Stimulated activated naive CD8-positive, alpha-beta T cell treated with anti-CD3 and anti-CD28 coated beads, Interleukin-15, Interleukin-2, amounts not matched to agents 100 ng/mL and 50 ng/mL, for 24 hours (primary cell): Measurements from ENCODE around the gene CMTM8.
A peak's percentile ranks its signal among the peaks of the same experiment; 100 is the strongest.

Source experiments
- H3K27ac Mint-ChIP-seq: one replicate; pipeline ENCODE4 v1.8.0; 2021; ENCODE audit warnings: mild to moderate bottlenecking, mixed read lengths
- H3K27me3 Mint-ChIP-seq: one replicate; pipeline ENCODE4 v1.8.0; 2021; ENCODE audit warnings: mixed read lengths
- H3K36me3 Mint-ChIP-seq: one replicate; pipeline ENCODE4 v1.8.0; 2021; ENCODE audit warnings: low read depth, mixed read lengths
- H3K4me1 Mint-ChIP-seq: one replicate; pipeline ENCODE4 v1.8.0; 2021; ENCODE audit warnings: low read depth, mixed read lengths
- H3K4me3 Mint-ChIP-seq: one replicate; pipeline ENCODE4 v1.8.0; 2021; ENCODE audit warnings: mild to moderate bottlenecking, mixed read lengths
- H3K9me3 Mint-ChIP-seq: one replicate; pipeline ENCODE4 v1.8.0; 2021; ENCODE audit warnings: mixed read lengths

Gene CMTM8

DNA sequence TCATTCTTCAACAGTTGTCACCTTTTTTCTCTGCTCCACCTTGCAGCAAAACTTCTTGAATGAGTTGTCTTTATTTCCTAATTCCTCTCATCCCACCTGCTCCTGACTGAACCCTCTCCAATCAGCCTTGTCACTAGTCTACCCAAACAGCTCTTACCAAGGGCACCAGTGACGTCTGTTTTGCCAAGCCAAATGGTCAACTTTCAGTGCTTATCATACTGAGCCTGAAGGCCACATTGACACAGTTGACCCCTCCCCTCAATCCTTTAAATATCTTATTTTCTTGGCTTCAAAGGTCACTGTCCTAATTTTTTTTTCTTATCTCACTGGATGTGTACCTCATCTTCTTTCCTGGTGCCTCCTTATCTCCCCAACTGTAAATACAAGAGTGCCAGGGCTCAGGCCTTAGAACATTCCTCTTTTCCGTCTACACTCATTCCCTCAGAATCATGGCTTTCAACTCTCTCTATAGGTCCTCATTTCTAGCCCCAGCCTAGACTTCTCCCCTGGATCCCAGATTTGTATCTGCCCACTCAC, 43.2 kb downstream of the CMTM8 start:
- H3K27ac Mint-ChIP-seq, result no peak overlapping the region
- H3K4me1 Mint-ChIP-seq, result peaks cover 15% of the 10 kb centered on the region
- no peak overlapping the region for H3K4me3 Mint-ChIP-seq
- H3K27me3 Mint-ChIP-seq, result no peaks in the 10 kb centered on the region
- H3K9me3 Mint-ChIP-seq, result no peaks in the 10 kb centered on the region
- no peaks in the 10 kb centered on the region for H3K36me3 Mint-ChIP-seq

DNA sequence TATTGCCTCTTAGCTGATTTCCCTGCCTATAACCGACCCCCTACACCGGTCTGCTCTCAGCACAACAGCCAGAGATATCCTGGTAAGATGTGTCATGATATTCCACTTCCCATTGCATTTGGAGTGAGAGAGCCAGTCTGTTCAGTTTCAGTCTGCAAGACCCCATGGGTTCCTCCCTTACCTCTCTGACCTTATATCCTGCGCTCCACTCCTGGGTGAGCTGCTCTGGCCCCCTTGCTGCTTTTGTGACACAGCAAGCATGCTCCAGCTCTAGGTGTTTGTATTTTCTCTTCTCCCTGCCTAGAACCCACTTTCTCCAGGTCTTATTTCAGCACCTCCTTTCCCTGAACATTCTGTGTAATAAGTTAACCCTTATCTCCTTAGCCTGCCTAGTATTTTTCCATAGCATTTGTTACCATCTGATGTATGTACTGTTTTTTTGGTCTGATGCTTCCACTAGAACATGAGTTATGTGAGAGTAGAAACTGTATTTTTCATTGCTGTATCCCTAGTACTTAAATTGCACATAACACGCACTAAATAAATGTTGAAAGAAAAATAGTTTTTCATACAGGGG, 44.2 kb downstream of the CMTM8 start:
- H3K36me3 Mint-ChIP-seq, result no peaks in the 10 kb centered on the region
- no peaks in the 10 kb centered on the region for H3K27me3 Mint-ChIP-seq
- H3K4me3 Mint-ChIP-seq, result no peak overlapping the region
- no peak overlapping the region for H3K27ac Mint-ChIP-seq
- H3K9me3 Mint-ChIP-seq, result no peaks in the 10 kb centered on the region
- peaks cover 16% of the 10 kb centered on the region for H3K4me1 Mint-ChIP-seq

- Mint-ChIP-seq H3K4me1 (peaks cover 16% of the 10 kb centered on the region), H3K27ac (no peak overlapping the region), H3K9me3 (no peaks in the 10 kb centered on the region), H3K4me3 (no peak overlapping the region), H3K27me3 (no peaks in the 10 kb centered on the region), H3K36me3 (no peaks in the 10 kb centered on the region)
Measured at GRCh38 chr3:32283304-32283703, 44.8 kb downstream of the CMTM8 start.

DNA sequence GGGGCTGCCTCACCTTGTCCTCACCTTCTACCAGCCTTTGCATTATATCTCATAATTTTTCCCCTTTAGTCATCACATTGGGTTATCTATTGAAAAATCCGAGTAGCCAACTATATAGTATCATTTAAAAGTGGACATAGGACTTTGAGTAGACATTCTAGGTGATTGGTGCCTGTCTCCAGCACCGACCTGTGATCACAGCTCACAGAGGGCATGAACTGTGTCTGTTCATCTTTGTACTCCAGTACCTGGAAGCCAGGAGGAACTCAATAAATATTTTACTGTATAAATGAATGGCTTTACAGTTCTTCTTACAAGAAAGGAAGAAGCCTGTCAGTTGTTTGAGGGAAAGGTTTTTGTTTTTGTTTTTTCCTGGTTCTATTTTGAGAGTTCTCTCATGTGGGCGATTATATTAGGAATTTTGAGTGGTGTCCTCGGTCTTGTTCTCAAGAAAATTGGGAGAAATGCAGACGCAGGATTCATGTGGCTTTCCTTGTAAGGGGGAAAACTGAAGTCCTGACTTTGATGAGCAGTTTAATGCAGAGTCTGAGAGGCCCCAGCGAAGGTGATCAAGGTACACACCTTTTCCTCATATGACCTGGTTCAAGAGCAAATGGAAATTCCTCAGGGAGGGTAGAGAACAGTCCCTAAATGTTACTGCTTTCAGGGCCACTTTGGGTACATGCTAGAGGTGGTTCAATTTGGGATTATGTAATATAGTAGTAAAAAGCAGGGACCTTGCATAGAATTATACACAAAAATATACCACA, 46.1 kb downstream of the CMTM8 start:
- Mint-ChIP-seq H3K27me3 (no peaks in the 10 kb centered on the region), H3K27ac (no peak overlapping the region), H3K9me3 (no peaks in the 10 kb centered on the region), H3K4me1 (peaks cover 23% of the 10 kb centered on the region), H3K36me3 (no peaks in the 10 kb centered on the region), H3K4me3 (no peak overlapping the region)

- H3K4me1 Mint-ChIP-seq, result peaks cover 23% of the 10 kb centered on the region
- peak overlapping the region; percentile 5 for H3K4me3 Mint-ChIP-seq
- H3K27ac Mint-ChIP-seq, result no peak overlapping the region
- H3K36me3 Mint-ChIP-seq, result no peaks in the 10 kb centered on the region
- no peaks in the 10 kb centered on the region for H3K27me3 Mint-ChIP-seq
- H3K9me3 Mint-ChIP-seq, result no peaks in the 10 kb centered on the region
Measured at GRCh38 chr3:32285891-32286290, 47.4 kb downstream of the CMTM8 start.

DNA sequence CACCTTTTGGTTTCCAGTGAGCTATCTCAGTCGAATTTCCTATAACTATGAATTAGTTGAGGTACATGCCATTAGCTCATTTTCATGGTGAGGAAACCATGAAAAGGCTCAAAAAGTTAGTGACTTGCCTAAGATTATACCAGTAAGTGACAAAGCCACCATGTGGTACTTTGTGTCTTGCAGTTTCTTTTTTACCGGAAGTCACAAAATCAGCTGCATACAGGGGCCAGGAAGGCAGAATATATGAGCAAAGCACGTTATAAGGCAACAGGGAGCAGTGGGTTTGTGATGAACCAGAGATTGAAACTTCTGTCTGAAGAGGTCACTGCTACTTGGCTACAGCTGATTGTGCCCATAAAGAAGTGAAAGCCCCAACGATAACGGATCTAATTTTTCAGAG, 50.3 kb downstream of the CMTM8 start:
- peak overlapping the region; percentile 16 for H3K27ac Mint-ChIP-seq
- no peaks in the 10 kb centered on the region for H3K36me3 Mint-ChIP-seq
- no peak overlapping the region for H3K4me3 Mint-ChIP-seq

GRCh38 chr3:32290619-32291018, 52.1 kb downstream of the CMTM8 start:
- H3K27ac Mint-ChIP-seq, result no peak overlapping the region
- H3K27me3 Mint-ChIP-seq, result no peaks in the 10 kb centered on the region
- no peaks in the 10 kb centered on the region for H3K36me3 Mint-ChIP-seq
- H3K4me3 Mint-ChIP-seq, result no peak overlapping the region
- H3K4me1 Mint-ChIP-seq, result peaks cover 16% of the 10 kb centered on the region
- no peaks in the 10 kb centered on the region for H3K9me3 Mint-ChIP-seq

More for the DNA sequence above, 50.3 kb downstream of the CMTM8 start:
- Mint-ChIP-seq H3K4me1 (peaks cover 18% of the 10 kb centered on the region), H3K9me3 (no peaks in the 10 kb centered on the region), H3K27me3 (no peaks in the 10 kb centered on the region)

- Mint-ChIP-seq H3K36me3 (no peaks in the 10 kb centered on the region), H3K4me3 (no peak overlapping the region), H3K4me1 (peaks cover 18% of the 10 kb centered on the region), H3K27me3 (no peaks in the 10 kb centered on the region), H3K27ac (no peak overlapping the region), H3K9me3 (no peaks in the 10 kb centered on the region)
Measured at GRCh38 chr3:32292085-32292796, 53.8 kb downstream of the CMTM8 start.

DNA sequence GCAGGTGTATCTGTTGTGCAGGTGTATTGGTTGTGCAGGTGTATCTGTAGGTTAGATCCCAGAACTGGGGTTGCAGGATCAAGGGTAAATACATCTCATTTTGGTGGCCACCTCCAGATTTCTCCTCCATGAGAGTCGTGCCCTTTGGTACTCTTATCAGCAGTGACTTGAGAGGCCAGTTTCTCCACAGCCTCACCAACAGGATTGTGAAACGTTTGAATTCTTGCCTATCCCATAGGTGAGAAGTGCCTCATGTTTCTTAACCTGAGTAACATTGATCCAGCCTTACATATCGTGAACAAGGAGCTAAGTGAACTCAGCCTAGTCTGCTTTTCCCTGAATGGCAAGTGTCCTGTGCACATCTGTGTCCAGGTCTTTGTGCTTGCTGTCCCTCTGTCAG, 55.4 kb downstream of the CMTM8 start:
- Mint-ChIP-seq H3K36me3 (no peaks in the 10 kb centered on the region), H3K27ac (no peak overlapping the region), H3K27me3 (no peaks in the 10 kb centered on the region), H3K4me3 (no peak overlapping the region), H3K4me1 (peaks cover 20% of the 10 kb centered on the region), H3K9me3 (no peaks in the 10 kb centered on the region)

DNA sequence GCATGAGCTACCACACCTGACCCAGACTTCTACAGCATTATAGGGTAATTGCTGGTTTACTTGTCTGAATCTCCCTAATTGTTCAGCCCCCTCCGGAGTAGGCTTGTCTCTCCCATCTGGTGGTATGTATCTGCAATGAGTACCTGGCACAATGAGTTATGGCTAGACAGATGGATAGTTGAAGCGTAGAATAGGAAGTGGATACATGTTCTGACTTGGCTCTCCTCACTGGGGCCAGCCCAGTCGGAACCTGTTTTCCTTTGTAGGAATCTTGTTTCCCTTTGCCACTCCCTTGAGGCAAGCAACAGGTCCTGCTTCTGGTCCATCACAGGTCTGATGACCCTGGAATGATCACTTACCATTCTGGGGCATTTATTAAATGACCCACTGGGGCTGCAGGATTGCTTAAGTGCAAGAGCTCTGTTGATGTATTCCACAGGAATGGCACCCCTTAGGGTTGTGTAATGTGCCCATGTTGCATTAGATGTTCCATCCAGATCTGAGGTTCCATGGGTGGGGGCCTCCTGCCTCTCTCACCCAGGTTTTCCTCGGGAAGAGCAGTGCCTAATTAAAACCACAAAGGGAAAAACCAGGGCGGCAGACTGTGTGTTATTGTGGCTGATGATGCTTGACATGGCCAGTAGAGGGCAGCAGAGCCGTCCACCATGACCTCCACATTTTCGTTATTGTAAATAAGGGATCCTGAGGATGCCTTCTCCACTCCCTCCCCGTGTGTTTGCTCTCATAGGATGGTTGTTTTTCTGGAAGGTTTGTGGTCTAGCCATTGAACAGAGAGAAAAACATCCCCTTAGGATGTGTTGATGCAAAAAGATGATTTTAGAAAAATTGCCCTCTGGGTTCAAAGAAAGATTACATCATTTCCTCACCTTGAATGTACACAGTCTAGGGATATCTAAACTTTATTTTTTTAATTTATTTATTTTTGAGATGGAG, 58.0 kb downstream of the CMTM8 start:
- peak overlapping the region; percentile 54 for H3K4me3 Mint-ChIP-seq

GRCh38 chr3:32297366-32297765, 58.9 kb downstream of the CMTM8 start:
- Mint-ChIP-seq H3K27me3 (no peaks in the 10 kb centered on the region), H3K4me1 (peaks cover 26% of the 10 kb centered on the region), H3K9me3 (no peaks in the 10 kb centered on the region), H3K4me3 (no peak overlapping the region), H3K36me3 (no peaks in the 10 kb centered on the region), H3K27ac (peak overlapping the region; percentile 36)

More for the DNA sequence above, 58.0 kb downstream of the CMTM8 start:
- no peaks in the 10 kb centered on the region for H3K27me3 Mint-ChIP-seq
- H3K4me1 Mint-ChIP-seq, result peaks cover 18% of the 10 kb centered on the region
- no peaks in the 10 kb centered on the region for H3K36me3 Mint-ChIP-seq
- no peaks in the 10 kb centered on the region for H3K9me3 Mint-ChIP-seq
- peak overlapping the region; percentile 63 for H3K27ac Mint-ChIP-seq

- Mint-ChIP-seq H3K36me3 (no peaks in the 10 kb centered on the region), H3K9me3 (no peaks in the 10 kb centered on the region), H3K27me3 (no peaks in the 10 kb centered on the region), H3K4me1 (peaks cover 46% of the 10 kb centered on the region), H3K4me3 (no peak overlapping the region), H3K27ac (no peak overlapping the region)
Measured at GRCh38 chr3:32301426-32301825, 62.9 kb downstream of the CMTM8 start.

DNA sequence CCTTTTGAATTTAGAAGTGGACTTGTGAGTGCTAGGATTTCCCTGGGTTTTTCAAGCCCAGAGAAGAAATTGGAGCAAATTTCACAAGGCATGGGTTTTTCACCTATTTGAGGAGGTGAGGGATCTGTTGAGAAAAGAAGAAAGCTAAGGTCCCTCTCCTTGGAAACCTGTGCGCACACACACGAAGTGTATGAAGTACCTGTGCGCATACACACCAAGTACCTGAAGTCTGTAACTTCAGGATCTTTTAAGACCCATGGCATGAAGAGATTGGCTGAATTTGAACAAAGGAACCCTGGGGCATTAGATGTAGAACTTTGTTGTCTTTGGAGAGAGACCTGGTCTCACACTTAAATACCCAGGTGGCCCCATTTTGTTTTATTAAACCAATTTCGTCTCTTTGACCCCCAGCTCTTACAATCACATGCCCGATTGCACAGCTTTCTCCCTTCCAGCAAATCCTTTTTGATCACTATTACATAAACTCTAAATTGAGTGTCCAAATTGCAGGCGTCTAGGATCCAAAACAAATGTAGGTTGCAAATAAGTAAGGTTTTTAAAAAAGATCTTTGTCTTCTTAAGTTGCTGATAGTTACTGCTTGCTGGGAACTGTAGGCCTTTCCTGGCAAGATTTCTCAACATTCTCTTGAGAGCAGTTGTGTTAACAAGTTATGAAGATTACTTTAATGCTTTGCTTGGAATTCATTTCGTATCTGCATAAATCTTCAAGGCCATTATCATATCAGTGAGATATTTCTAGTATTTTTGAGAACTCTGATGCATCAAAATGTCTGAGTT, 64.3 kb downstream of the CMTM8 start:
- no peaks in the 10 kb centered on the region for H3K36me3 Mint-ChIP-seq
- H3K27me3 Mint-ChIP-seq, result no peaks in the 10 kb centered on the region
- peak overlapping the region; percentile 60 for H3K4me3 Mint-ChIP-seq
- H3K27ac Mint-ChIP-seq, result peak overlapping the region; percentile 16
- peaks cover 34% of the 10 kb centered on the region for H3K4me1 Mint-ChIP-seq
- H3K9me3 Mint-ChIP-seq, result no peaks in the 10 kb centered on the region

- Mint-ChIP-seq H3K9me3 (no peaks in the 10 kb centered on the region), H3K27ac (peak overlapping the region; percentile 16), H3K27me3 (no peaks in the 10 kb centered on the region), H3K36me3 (no peaks in the 10 kb centered on the region), H3K4me3 (peak overlapping the region; percentile 60), H3K4me1 (peaks cover 33% of the 10 kb centered on the region)
Measured at GRCh38 chr3:32303399-32303747, 64.9 kb downstream of the CMTM8 start.
